PC-3 (cell line): Measurements from ENCODE around the gene ARHGAP26. TPM values are rescaled to one million over a fixed set of nuclear protein-coding genes. Genes with fewer than 3 reads are reported as not detected.

Source experiments
- ATAC-seq: fragments of 200-7000 bp; cut with Tn5 transposase; 2 replicates; pipeline ENCODE4 v1.9.1; 2020; ENCODE audit warnings: mild to moderate bottlenecking, moderate library complexity
- BruUV-seq: library from RNA; stranded (reverse); fragments of 400-500 nt; replicated peaks from 2 replicates; lab custom pipeline; 2021; lab: Mats Ljungman, UMichigan
- CTCF ChIA-PET: fragments of 300-600 bp; sonication (Branson Sonifier 250); formaldehyde crosslinking; loops from one replicate; lab custom pipeline; 2022; ENCODE audit warnings: antibody characterized with exemption; lab: Charles Lee
- POLR2A ChIA-PET: fragments of 300-600 bp; sonication (Branson Sonifier 250); formaldehyde crosslinking; loops from one replicate; lab custom pipeline; 2022; ENCODE audit warnings: antibody characterized with exemption; ENCODE audit not compliant: unreplicated experiment; lab: Charles Lee
- DNase-seq: peaks from one replicate; pipeline ENCODE4 v3.0.0-alpha.2; 2015
- H2AFZ ChIP-seq: fragments of 300-600 bp; sonication (generic); 2 replicates; pipeline ENCODE4 v1.6.0; 2016; ENCODE audit warnings: antibody characterized with exemption, low read length
- H3F3A ChIP-seq: fragments of 300-600 bp; sonication (generic); one replicate; pipeline ENCODE4 v1.6.0; 2017; ENCODE audit warnings: antibody characterized with exemption, low read length, control low read depth, mild to moderate bottlenecking; ENCODE audit not compliant: unreplicated experiment
- H3K27ac ChIP-seq: fragments of 300-600 bp; sonication (generic); 2 replicates; pipeline ENCODE4 v1.5.1; 2016; ENCODE audit warnings: mild to moderate bottlenecking, low read length
- H3K27me3 ChIP-seq: fragments of 300-600 bp; sonication (generic); 2 replicates; pipeline ENCODE4 v1.6.1; 2016; ENCODE audit warnings: low read length, mixed read lengths
- H3K36me3 ChIP-seq: fragments of 300-600 bp; sonication (generic); 2 replicates; pipeline ENCODE4 v1.6.1; 2016; ENCODE audit warnings: low read depth, mixed run types, low read length, mixed read lengths
- H3K4me1 ChIP-seq: fragments of 300-600 bp; sonication (generic); 2 replicates; pipeline ENCODE4 v1.5.1; 2016; ENCODE audit warnings: low read length; ENCODE audit not compliant: insufficient read depth
- H3K4me2 ChIP-seq: fragments of 300-600 bp; sonication (generic); 2 replicates; pipeline ENCODE4 v1.6.0; 2016; ENCODE audit warnings: low read length
- H3K4me3 ChIP-seq: fragments of 300-600 bp; sonication (generic); 2 replicates; pipeline ENCODE4 v1.5.1; 2016; ENCODE audit warnings: mild to moderate bottlenecking, low read length, mixed read lengths
- H3K79me2 ChIP-seq: fragments of 300-600 bp; sonication (generic); 2 replicates; pipeline ENCODE4 v1.6.1; 2017; ENCODE audit warnings: low read length, mixed read lengths
- H3K9ac ChIP-seq: fragments of 300-600 bp; sonication (generic); 2 replicates; pipeline ENCODE4 v1.6.0; 2016; ENCODE audit warnings: mild to moderate bottlenecking, low read length
- H3K9me2 ChIP-seq: fragments of 300-600 bp; sonication (generic); replicated peaks from 2 replicates; pipeline ENCODE4 v1.6.1; 2016; ENCODE audit warnings: mixed run types, low read length, mixed read lengths
- H3K9me3 ChIP-seq: fragments of 300-600 bp; sonication (generic); 2 replicates; pipeline ENCODE4 v1.6.1; 2016; ENCODE audit warnings: low read length, mixed read lengths
- H4K20me1 ChIP-seq: fragments of 300-600 bp; sonication (generic); 2 replicates; pipeline ENCODE4 v1.6.1; 2016; ENCODE audit warnings: low read length, mixed read lengths
- CTCF ChIP-seq: fragments of 300-600 bp; sonication (generic); conservative IDR thresholded peaks from 2 replicates; pipeline ENCODE4 v1.5.1; 2017; ENCODE audit warnings: antibody characterized with exemption, low read depth, mild to moderate bottlenecking, low read length
- EZH2 ChIP-seq: fragments of 300-600 bp; sonication (generic); IDR thresholded peaks from one replicate; pipeline ENCODE4 v1.6.1; 2017; ENCODE audit warnings: antibody characterized with exemption, mild to moderate bottlenecking, low read length; ENCODE audit not compliant: unreplicated experiment
- EZH2phosphoT487 ChIP-seq: fragments of 300-600 bp; sonication (generic); IDR thresholded peaks from 2 replicates; pipeline ENCODE4 v1.6.1; 2018; ENCODE audit warnings: mild to moderate bottlenecking, antibody characterized with exemption, low read length, borderline replicate concordance
- intact Hi-C: fragments of 100-400 bp; cut with micrococcal nuclease; formaldehyde crosslinking; loops from 2 replicates; pipeline ENCODE4 v1.9.0; 2023
- total RNA-seq: library from RNA; depleted of rRNA; stranded (reverse); fragments of >200 nt; gene quantifications from 2 replicates; pipeline ENCODE4 v1.2.3, GENCODE V29; 2014

Gene ARHGAP26
- total RNA-seq, 1 experiment from 2014 or later, result 11.7 TPM

DNA sequence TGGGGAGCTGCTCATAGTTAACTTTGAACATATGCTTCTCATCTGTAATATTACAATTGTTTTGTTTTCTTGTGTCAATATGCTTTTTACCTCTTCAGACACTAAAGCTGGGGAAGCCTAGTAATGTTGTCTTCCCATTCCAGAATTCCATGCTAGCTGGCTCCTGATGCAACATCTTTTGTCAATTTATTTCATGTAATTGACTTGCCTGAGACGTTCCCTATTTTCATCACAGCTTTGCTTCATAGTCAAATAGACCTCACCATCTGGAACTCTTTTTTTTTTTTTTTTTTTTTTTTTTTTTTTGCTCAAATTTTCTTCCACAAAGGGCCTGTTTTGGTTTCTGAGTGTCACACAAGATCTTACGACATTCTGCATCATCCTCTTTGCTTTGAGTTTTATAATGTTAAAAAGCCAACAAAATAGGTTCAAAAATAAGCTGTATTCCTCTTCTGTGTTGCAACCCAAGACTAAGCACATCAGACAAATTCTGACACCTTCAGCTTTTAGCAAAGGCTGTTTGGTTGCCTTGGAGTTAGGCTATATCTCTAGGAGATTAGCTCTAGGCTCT lies 398.1 kb downstream of the ARHGAP26 start:
- H3K4me1 ChIP-seq, result no peaks in the 10 kb centered on the region
- no peaks in the 10 kb centered on the region for H3K9me2 ChIP-seq
- no peaks in the 10 kb centered on the region for H4K20me1 ChIP-seq
- H3K79me2 ChIP-seq, result no peaks in the 10 kb centered on the region
- H3K27ac ChIP-seq, result no peak overlapping the region
- TF ChIP-seq EZH2, result no peak
- no peak for TF ChIP-seq CTCF
- TF ChIP-seq EZH2phosphoT487, result no peak
- ATAC-seq (no peak), DNase-seq (no peak)
- H3K4me3 ChIP-seq, result no peak overlapping the region
- H3K9ac ChIP-seq, result no peak overlapping the region
- ChIA-PET CTCF (no interaction called here), POLR2A (no interaction called here)
- intact Hi-C loops, result no loop called here
- H3K27me3 ChIP-seq, result no peaks in the 10 kb centered on the region
- no TSS peak for BruUV-seq
- H3F3A ChIP-seq, result no peaks in the 10 kb centered on the region
- H3K4me2 ChIP-seq, result no peak overlapping the region
- H2AFZ ChIP-seq, result no peak overlapping the region
- no peaks in the 10 kb centered on the region for H3K9me3 ChIP-seq
- H3K36me3 ChIP-seq, result no peaks in the 10 kb centered on the region

DNA sequence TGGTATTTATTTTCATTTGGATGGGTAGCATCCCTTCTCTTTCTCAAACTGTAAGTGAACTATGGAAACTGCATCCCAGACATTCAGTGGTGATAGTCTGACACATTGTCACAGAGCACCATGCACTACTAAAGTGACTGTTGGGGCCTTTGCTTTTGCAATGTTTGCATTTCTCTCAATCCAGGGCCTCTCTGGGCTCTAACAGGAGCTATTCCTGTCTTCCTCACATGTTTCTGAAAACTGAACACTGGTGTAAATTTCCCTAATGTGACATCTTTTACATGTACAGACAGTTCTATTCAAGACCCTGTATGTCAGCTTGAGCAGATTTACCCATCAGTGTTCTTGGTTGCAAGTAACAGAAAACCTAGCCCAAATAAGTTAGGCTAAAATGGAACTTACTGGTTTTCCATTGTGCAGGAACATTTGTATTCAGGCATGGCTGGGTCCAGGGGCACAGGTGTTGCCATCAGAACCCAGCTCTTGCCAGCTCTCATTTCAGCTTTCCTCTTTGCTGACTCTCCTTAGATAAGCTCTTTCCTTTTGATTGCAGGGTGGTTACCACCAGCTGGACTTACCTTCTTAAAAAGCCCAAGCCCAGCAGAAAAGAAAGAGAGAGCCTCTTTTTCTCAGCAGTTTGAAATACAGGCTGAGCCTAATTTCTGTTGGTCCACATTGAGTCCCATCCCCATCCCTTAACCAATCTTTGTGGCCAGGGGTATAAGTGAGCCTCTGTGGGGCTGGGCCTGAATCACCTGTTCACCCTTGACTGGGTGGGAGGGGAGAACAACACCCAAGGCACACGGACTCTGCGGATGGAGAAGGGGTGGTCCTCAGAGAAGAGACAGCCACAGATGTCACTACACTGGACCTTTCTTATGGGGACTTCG lies 399.0 kb downstream of the ARHGAP26 start:
- no peak overlapping the region for H2AFZ ChIP-seq
- no peak overlapping the region for H3K9ac ChIP-seq
- TF ChIP-seq CTCF, result no peak
- no peak for TF ChIP-seq EZH2phosphoT487
- TF ChIP-seq EZH2, result no peak
- H3K36me3 ChIP-seq, result no peaks in the 10 kb centered on the region
- no peaks in the 10 kb centered on the region for H3K79me2 ChIP-seq
- no peaks in the 10 kb centered on the region for H3K9me3 ChIP-seq
- ChIA-PET CTCF (no interaction called here), POLR2A (no interaction called here)
- H3K4me2 ChIP-seq, result no peak overlapping the region
- no peaks in the 10 kb centered on the region for H3F3A ChIP-seq
- no peaks in the 10 kb centered on the region for H3K27me3 ChIP-seq
- no peaks in the 10 kb centered on the region for H3K4me1 ChIP-seq
- H3K4me3 ChIP-seq, result no peak overlapping the region
- no TSS peak for BruUV-seq
- intact Hi-C loops, result no loop called here
- no peaks in the 10 kb centered on the region for H4K20me1 ChIP-seq
- H3K27ac ChIP-seq, result no peak overlapping the region
- ATAC-seq (no peak), DNase-seq (no peak)
- no peaks in the 10 kb centered on the region for H3K9me2 ChIP-seq

DNA sequence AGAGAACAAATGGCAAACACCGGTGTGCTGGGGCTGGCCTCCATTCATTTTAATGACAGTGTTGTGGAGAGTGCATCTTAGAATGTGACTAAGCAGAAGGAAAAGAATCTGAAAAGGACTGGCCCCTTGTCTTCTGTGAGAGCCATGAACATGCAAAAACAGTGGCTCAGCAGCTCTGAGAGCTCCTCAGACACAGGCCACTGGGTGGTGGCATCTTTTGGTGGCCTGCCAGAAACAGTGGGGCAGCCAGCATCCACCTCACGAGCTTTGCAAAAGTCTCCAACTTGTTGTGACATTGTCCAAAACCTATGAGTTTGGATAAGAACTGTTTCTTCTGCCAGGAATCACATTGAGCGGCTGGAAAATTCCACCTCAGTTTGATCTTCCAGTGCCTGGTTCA lies 399.9 kb downstream of the ARHGAP26 start:
- no peak overlapping the region for H2AFZ ChIP-seq
- intact Hi-C loops, result no loop called here
- TF ChIP-seq EZH2phosphoT487 (no peak), CTCF (no peak), EZH2 (no peak)
- no peaks in the 10 kb centered on the region for H3K4me1 ChIP-seq
- H3K36me3 ChIP-seq, result no peaks in the 10 kb centered on the region
- H3K9me3 ChIP-seq, result no peaks in the 10 kb centered on the region
- no peaks in the 10 kb centered on the region for H3F3A ChIP-seq
- POLR2A ChIA-PET, result no interaction called here
- no peak overlapping the region for H3K4me2 ChIP-seq
- no peak overlapping the region for H3K9ac ChIP-seq
- no peaks in the 10 kb centered on the region for H4K20me1 ChIP-seq
- BruUV-seq, result no TSS peak
- no peak for DNase-seq
- no peaks in the 10 kb centered on the region for H3K9me2 ChIP-seq
- no peaks in the 10 kb centered on the region for H3K27me3 ChIP-seq
- H3K27ac ChIP-seq, result no peak overlapping the region
- CTCF ChIA-PET, result no interaction called here
- no peak overlapping the region for H3K4me3 ChIP-seq
- no peak for ATAC-seq
- H3K79me2 ChIP-seq, result no peaks in the 10 kb centered on the region
